CD4-positive, CD25-positive, alpha-beta regulatory T cell (primary cell): ENCODE measurements around the gene SLC16A5. TPM values are rescaled to one million over a fixed set of nuclear protein-coding genes. Genes with fewer than 3 reads are reported as not detected.
"Not testable (repeated sequence)": the region's sequence is repeated elsewhere in the genome, so short reads cannot be mapped to it uniquely, and the experiment has no call there.

Experiments
- ATAC-seq, 2 donors: fragments of 150-1000 bp; cut with Tn5 transposase; one replicate each; pipeline ENCODE4 v1.10.0; 2021; ENCODE audit warnings: low read depth in 2 of 2, moderate number of reproducible peaks in 2 of 2, moderate library complexity in 1 of 2
- DNase-seq, 3 donors: peaks; one replicate each; pipeline versions ENCODE4 v3.0.0 to v3.0.0-alpha.2; 2012 to 2022; ENCODE audit warnings: mixed read lengths in 1 of 3
- H3K27ac ChIP-seq: one replicate; pipeline ENCODE4 v1.7.0; 2013; ENCODE audit warnings: mild to moderate bottlenecking, low read length; ENCODE audit not compliant: insufficient read depth, poor library complexity, severe bottlenecking
- H3K27me3 ChIP-seq: one replicate; pipeline ENCODE4 v1.7.0; 2013; ENCODE audit warnings: low read length; ENCODE audit not compliant: control insufficient read depth, insufficient read depth
- H3K36me3 ChIP-seq: one replicate; pipeline ENCODE4 v1.7.0; 2013; ENCODE audit warnings: mild to moderate bottlenecking, low read length, moderate library complexity; ENCODE audit not compliant: control insufficient read depth, insufficient read depth
- H3K4me1 ChIP-seq: 2 replicates; pipeline ENCODE4 v1.7.0; 2013; ENCODE audit warnings: mild to moderate bottlenecking, low read length; ENCODE audit not compliant: insufficient read depth, control insufficient read depth, poor library complexity, severe bottlenecking
- H3K4me3 ChIP-seq: one replicate; pipeline ENCODE4 v1.7.0; 2013; ENCODE audit warnings: low read depth, mild to moderate bottlenecking, low read length, moderate library complexity
- H3K9me3 ChIP-seq, 2 experiments: 1 replicate in 1 of 2; 2 replicates in 1 of 2; pipeline ENCODE4 v1.7.0; 2013; ENCODE audit warnings: low read length in 2 of 2, mild to moderate bottlenecking in 1 of 2, moderate library complexity in 1 of 2; ENCODE audit not compliant: control insufficient read depth in 2 of 2
- H3K27ac Mint-ChIP-seq, 3 donors: one replicate each; pipeline ENCODE4 v1.8.0; 2020 to 2022; ENCODE audit warnings: mild to moderate bottlenecking in 3 of 3, mixed read lengths in 3 of 3, moderate library complexity in 2 of 3
- H3K27me3 Mint-ChIP-seq: one replicate; pipeline ENCODE4 v1.8.0; 2022; ENCODE audit warnings: mild to moderate bottlenecking, mixed read lengths
- H3K36me3 Mint-ChIP-seq: one replicate; pipeline ENCODE4 v1.8.0; 2020; ENCODE audit warnings: mixed read lengths
- H3K4me1 Mint-ChIP-seq, 4 donors: one replicate each; pipeline ENCODE4 v1.8.0; 2020 to 2022; ENCODE audit warnings: mixed read lengths in 4 of 4, mild to moderate bottlenecking in 1 of 4
- H3K4me3 Mint-ChIP-seq, 4 donors: one replicate each; pipeline ENCODE4 v1.8.0; 2020 to 2022; ENCODE audit warnings: mild to moderate bottlenecking in 4 of 4, mixed read lengths in 4 of 4, moderate library complexity in 3 of 4
- H3K9me3 Mint-ChIP-seq, 7 donors: one replicate each; pipeline ENCODE4 v1.8.0; 2020 to 2022; ENCODE audit warnings: mixed read lengths in 7 of 7, mild to moderate bottlenecking in 3 of 7, moderate library complexity in 2 of 7
- polyA plus RNA-seq, 4 donors: library from polyadenylated mRNA; unstranded; fragments of 300-500 nt; fragmentation: Illumina TruSeq; gene quantifications; one replicate each; pipeline ENCODE4 v1.2.3, GENCODE V29; 2021
- total RNA-seq: library from RNA; stranded (reverse); gene quantifications from one replicate; pipeline ENCODE4 v1.2.3, GENCODE V29; 2022

SLC16A5 gene
- total and polyA plus RNA-seq, 5 donors from 2014 or later, result 1.3 to 9.3 (median 2.2) TPM

DNA sequence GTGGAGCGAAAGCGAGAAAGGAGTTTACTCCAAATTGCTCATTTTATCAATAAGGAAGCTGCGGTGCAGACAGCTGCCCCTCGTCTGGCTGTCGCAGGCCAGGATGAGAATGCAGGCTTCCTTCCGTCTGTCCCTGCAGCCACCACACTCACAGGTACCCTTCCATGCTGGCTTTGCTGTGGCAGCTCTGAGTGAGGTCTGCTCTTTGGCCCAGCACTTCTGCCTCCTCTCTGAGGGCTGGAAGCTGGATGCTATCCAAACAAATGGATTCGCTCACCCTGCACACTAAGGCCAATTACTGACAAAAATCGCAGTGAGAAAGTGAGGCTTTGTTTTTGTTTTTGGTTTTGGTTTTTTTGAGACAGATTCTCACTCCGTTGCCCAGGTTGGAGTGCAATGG lies 29.0 kb downstream of the SLC16A5 start:
- DNase-seq (no peak), ATAC-seq (no peak)
- Histone ChIP-seq H3K4me3 (no peak overlapping the region), H3K9me3 (no peaks in the 10 kb centered on the region), H3K36me3 (peaks cover 3% of the 10 kb centered on the region), H3K27ac (no peak overlapping the region), H3K27me3 (no peaks in the 10 kb centered on the region), H3K4me1 (peaks cover 18% of the 10 kb centered on the region)
- peak overlapping the region in 1 of 4 donors; percentile 10 for H3K4me3 Mint-ChIP-seq
- peaks cover 20 to 47% (median 30%) of the 10 kb centered on the region in 4 donors for H3K4me1 Mint-ChIP-seq
- peaks cover 22% of the 10 kb centered on the region for H3K36me3 Mint-ChIP-seq
- no peaks in the 10 kb centered on the region for H3K9me3 Mint-ChIP-seq
- H3K27me3 Mint-ChIP-seq, result no peaks in the 10 kb centered on the region
- H3K27ac Mint-ChIP-seq, result peak overlapping the region; percentile 14 to 84 (median 59)

DNA sequence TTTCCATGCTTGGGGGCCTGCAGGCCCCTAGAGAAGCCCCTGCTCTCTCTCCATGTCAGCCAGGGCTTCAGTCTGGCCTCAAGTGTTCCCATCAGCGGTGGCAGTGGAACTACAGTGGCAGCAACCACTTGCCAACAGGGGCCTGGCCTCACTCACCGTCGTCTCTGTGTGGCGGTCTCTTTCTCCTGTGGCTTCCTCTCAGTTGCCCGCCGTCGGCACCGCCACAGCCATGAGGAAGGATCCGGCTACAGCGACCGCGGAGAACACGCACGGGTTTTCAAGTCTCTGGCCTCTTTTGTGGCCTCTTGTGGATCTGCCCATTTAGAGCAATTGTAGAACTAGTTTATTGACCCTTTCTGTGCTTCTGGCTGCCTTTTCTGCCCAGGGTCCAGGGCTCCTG lies 30.6 kb downstream of the SLC16A5 start:
- Histone ChIP-seq H3K27ac (no peak overlapping the region), H3K27me3 (no peaks in the 10 kb centered on the region), H3K4me3 (no peak overlapping the region), H3K36me3 (peaks cover 3% of the 10 kb centered on the region), H3K9me3 (no peaks in the 10 kb centered on the region), H3K4me1 (peaks cover 18% of the 10 kb centered on the region)
- Mint-ChIP-seq H3K27ac (peak overlapping the region in 2 of 3 donors; percentile 26 to 83), H3K27me3 (no peaks in the 10 kb centered on the region), H3K4me1 (peaks cover 17 to 39% (median 26%) of the 10 kb centered on the region in 4 donors), H3K36me3 (peaks cover 22% of the 10 kb centered on the region), H3K4me3 (peak overlapping the region in 2 of 4 donors; percentile 63 to 74), H3K9me3 (no peaks in the 10 kb centered on the region)
- ATAC-seq (no peak), DNase-seq (no peak)

DNA sequence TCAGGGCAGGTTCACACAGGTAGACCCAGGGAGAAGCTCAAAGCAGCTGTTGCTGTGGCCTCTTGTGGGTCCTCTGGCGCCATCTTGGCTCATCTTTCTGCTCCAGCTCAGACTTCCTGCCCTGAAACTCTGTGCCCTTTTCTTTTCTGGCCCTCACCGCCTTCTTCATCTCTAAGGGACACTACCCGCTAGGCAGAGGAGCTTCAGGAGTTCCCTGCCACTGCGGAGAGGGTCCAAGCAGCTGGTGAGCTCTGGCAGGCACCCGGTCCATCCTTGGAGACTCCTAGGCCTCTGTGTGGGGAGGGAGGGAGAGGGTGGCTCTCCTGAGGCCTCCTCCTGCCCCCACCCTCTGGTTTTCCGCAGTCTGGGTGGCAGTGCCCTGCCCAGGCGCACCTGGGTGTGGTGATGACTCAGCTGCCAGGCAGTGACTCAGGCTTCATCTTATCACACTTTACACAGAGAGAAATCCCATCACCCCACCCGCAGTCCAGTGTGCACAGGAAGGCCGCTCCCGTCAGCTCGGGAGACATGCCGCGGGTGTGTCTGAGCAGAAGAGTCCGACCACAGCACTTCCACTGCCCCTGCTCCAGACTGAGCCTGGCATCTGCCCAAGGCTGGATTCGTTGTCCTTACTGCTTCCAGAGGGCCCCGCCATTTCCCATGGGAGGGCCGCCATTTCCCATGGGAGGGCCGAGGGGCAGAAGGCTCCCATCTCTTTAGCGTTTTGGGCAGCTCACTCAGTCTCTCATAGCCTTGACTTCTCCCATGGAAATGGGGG lies 36.5 kb downstream of the SLC16A5 start:
- Histone ChIP-seq H3K9me3 (no peaks in the 10 kb centered on the region), H3K4me3 (peak overlapping the region; percentile 13), H3K27me3 (no peaks in the 10 kb centered on the region), H3K36me3 (peaks cover 3% of the 10 kb centered on the region), H3K27ac (peak overlapping the region; percentile 65), H3K4me1 (peaks cover 34% of the 10 kb centered on the region)
- no peaks in the 10 kb centered on the region for H3K27me3 Mint-ChIP-seq
- peak overlapping the region; percentile 62 to 94 (median 89) for H3K27ac Mint-ChIP-seq
- H3K4me1 Mint-ChIP-seq, result peaks cover 16 to 38% (median 29%) of the 10 kb centered on the region in 4 donors
- no peaks in the 10 kb centered on the region for H3K9me3 Mint-ChIP-seq
- DNase-seq (peak in 2 of 3 donors; percentile 27 to 90), ATAC-seq (peak; percentile 92 to 94)
- peaks cover 20% of the 10 kb centered on the region for H3K36me3 Mint-ChIP-seq
- H3K4me3 Mint-ChIP-seq, result peak overlapping the region; percentile 11 to 88 (median 56)

DNA sequence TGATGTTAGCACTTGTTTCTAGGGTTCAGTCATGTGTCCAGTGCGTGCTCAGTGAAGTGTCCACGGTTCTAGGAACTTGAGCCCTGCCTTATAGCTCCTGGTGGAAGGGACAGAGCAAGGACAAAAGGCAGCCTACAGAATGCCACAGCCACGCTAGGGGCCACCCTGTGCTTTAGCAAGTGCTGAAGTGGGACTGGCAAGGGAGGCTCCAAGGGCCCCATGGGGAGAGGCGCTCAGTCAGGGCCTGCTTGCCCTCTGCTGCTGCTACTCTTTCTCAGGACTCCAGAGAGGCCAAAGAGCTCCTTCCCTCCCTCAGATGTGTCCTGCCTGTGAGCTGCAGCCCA lies 37.0 kb downstream of the SLC16A5 start:
- Mint-ChIP-seq H3K27ac (peak overlapping the region in 2 of 3 donors; percentile 62 to 89), H3K9me3 (no peaks in the 10 kb centered on the region), H3K27me3 (no peaks in the 10 kb centered on the region), H3K4me1 (peaks cover 16 to 39% (median 31%) of the 10 kb centered on the region in 4 donors), H3K4me3 (peak overlapping the region; percentile 11 to 88 (median 56)), H3K36me3 (peaks cover 20% of the 10 kb centered on the region)
- Histone ChIP-seq H3K9me3 (no peaks in the 10 kb centered on the region), H3K36me3 (peaks cover 3% of the 10 kb centered on the region), H3K27me3 (no peaks in the 10 kb centered on the region), H3K27ac (peak overlapping the region; percentile 23), H3K4me1 (peaks cover 34% of the 10 kb centered on the region), H3K4me3 (no peak overlapping the region)
- DNase-seq (no peak), ATAC-seq (no peak)

DNA sequence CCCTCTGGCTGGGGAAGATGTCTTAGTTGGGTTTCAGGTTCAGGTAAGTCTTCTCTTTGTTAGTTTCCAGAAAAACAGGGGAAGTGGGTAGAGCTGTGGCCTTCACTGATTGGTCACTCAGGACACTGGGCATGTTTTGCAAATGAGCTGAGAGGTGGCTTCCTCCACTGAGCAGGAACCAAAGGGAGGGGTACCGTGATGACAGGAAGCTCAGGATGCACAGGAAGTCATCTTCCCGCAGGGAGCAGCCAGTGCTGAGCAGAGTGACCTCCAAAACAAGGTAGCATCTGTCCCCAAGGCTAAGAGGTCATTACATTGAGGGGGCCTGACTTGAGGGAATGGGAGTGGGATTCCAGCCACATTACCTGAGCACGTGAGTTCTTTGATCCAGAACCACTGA lies 38.2 kb downstream of the SLC16A5 start:
- peaks cover 3% of the 10 kb centered on the region for H3K36me3 ChIP-seq
- peaks cover 46% of the 10 kb centered on the region for H3K4me1 ChIP-seq
- no peak for ATAC-seq
- H3K4me3 ChIP-seq, result peak overlapping the region; percentile 11
- Mint-ChIP-seq H3K4me1 (peaks cover 18 to 44% (median 37%) of the 10 kb centered on the region in 4 donors), H3K27me3 (no peaks in the 10 kb centered on the region), H3K9me3 (no peaks in the 10 kb centered on the region), H3K27ac (peak overlapping the region; percentile 69 to 88 (median 86)), H3K36me3 (peaks cover 18% of the 10 kb centered on the region), H3K4me3 (peak overlapping the region in 3 of 4 donors; percentile 11 to 88 (median 38))
- no peaks in the 10 kb centered on the region for H3K9me3 ChIP-seq
- peak in 1 of 3 donors; percentile 79 for DNase-seq
- no peak overlapping the region for H3K27ac ChIP-seq
- no peaks in the 10 kb centered on the region for H3K27me3 ChIP-seq

DNA sequence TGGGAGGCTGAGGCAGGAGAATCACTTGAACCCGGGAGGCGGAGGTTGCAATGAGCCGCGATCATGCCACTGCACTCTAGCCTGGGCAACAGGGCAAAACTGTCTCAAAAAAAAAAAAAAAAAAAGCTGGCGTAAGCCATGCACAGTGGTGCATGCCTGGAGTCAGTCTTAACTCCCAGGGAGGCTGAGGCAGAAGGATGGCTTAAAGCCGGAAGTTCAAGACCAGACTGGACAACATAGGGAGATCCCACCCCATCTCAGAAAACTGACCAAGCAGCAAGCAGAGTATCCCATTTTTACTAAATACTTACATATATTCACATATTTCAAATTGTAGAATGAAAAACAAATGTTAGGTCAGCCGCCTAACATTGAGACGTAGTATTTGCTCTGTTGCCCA lies 39.2 kb downstream of the SLC16A5 start:
- H3K27ac ChIP-seq, result no peak overlapping the region
- H3K4me1 ChIP-seq, result peaks cover 49% of the 10 kb centered on the region
- Mint-ChIP-seq H3K4me3 (peak overlapping the region in 1 of 4 donors; percentile 79), H3K27me3 (no peaks in the 10 kb centered on the region), H3K36me3 (peaks cover 12% of the 10 kb centered on the region), H3K27ac (no peak overlapping the region), H3K4me1 (peaks cover 16 to 44% (median 32%) of the 10 kb centered on the region in 4 donors), H3K9me3 (no peaks in the 10 kb centered on the region)
- no peaks in the 10 kb centered on the region for H3K27me3 ChIP-seq
- ATAC-seq (no peak), DNase-seq (no peak)
- no peaks in the 10 kb centered on the region for H3K36me3 ChIP-seq
- no peak overlapping the region for H3K4me3 ChIP-seq
- no peaks in the 10 kb centered on the region for H3K9me3 ChIP-seq

DNA sequence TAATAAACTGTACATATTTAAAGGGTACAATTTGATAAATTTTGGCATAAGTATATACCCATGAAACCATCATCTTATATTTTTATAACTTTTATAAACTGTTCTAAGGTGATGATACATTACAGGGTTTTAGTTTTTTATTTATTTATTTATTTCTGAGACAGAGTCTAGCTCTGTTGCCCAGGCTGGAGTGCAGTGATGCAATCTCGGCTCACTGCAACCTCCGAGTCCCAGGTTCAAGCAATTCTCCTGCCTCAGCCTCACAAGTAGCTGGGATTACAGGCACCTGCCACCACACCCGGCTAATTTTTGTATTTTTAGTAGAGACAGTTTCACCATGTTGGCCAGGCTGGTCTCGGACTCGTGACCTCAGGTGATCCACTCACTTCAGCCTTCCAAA lies 40.2 kb downstream of the SLC16A5 start:
- H3K27me3 Mint-ChIP-seq, ATAC-seq, H3K36me3 ChIP-seq, H3K9me3 ChIP-seq, DNase-seq, H3K9me3 Mint-ChIP-seq, H3K27ac ChIP-seq, H3K27me3 ChIP-seq, H3K4me3 ChIP-seq: not testable (repeated sequence)
- H3K36me3 Mint-ChIP-seq, result peaks cover 12% of the 10 kb centered on the region
- peaks cover 49% of the 10 kb centered on the region for H3K4me1 ChIP-seq
- H3K4me3 Mint-ChIP-seq, result peak overlapping the region in 1 of 4 donors; percentile 83
- peaks cover 16 to 48% (median 32%) of the 10 kb centered on the region in 4 donors for H3K4me1 Mint-ChIP-seq
- H3K27ac Mint-ChIP-seq, result peak overlapping the region in 1 of 3 donors; percentile 62
